HS-5 (cell line): ENCODE data around the gene CLDND1.
"Not testable (repeated sequence)": the region's sequence is repeated elsewhere in the genome, so short reads cannot be mapped to it uniquely, and the experiment has no call there.

Experiments
- DNase-seq: peaks from one replicate; pipeline ENCODE4 v3.0.0-alpha.2; 2012; ENCODE audit warnings: low read depth

The CLDND1 gene

DNA sequence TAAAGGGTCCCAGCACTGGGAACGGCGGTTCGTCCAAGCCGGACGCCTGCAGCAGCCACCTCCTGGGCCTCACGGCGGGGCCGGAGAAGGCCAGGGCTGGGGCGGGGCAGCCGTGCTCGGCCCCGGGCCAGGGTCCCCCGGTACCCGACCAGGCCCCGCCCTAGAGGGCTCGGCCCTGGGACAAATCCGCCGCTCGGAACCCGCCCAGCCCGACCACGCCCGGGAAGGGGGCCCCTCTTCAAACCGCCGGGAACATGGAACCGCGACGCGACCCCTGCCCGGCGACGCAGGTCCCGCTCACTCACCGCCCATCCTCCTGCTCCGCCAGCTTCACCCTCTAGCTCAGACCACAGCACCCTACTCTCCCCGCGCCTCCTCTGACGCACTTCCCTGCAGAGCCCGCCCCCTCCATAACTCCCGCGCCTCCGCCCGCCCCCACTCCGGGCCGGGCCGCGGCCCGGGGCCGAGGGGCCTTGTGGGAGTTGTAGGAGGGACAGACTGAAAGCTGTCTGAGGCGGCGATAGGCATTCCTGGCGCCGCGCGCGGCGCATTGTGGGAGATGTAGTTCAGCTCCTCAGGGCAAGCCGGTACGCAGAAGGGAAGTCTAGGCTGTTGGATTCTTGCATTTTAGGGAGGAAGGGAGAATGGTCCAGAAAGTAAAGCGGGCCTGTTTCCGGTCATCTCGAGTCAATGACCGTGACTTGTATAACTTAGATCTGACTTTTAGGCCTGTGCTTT, at the start of gene CLDND1:
TSS of gene CLDND1 (minus strand) at position 359 of the 738 bp plus-strand sequence. CDS start 1,478 bp downstream, outside the sequence.
- DNase-seq, result peak; percentile 87

DNA sequence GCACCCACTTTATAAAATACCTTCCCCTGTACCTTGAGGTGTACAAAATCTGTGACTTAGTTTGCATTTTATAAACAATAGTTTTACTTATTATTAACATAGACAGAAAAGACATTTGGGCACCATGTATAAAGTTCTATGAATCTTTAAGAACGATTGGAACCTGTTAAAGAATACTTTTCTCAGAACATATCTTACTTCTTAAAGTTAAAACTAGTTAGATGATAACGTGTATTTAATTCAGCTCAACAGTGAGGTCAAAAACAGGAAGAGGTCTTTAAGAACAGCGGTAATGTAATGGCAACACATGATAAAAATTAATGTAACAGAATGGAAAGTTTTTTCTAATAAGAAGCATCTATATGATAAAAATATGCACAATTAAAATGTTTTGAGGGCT, 45.7 kb upstream of the CLDND1 start:
- DNase-seq, result no peak

DNA sequence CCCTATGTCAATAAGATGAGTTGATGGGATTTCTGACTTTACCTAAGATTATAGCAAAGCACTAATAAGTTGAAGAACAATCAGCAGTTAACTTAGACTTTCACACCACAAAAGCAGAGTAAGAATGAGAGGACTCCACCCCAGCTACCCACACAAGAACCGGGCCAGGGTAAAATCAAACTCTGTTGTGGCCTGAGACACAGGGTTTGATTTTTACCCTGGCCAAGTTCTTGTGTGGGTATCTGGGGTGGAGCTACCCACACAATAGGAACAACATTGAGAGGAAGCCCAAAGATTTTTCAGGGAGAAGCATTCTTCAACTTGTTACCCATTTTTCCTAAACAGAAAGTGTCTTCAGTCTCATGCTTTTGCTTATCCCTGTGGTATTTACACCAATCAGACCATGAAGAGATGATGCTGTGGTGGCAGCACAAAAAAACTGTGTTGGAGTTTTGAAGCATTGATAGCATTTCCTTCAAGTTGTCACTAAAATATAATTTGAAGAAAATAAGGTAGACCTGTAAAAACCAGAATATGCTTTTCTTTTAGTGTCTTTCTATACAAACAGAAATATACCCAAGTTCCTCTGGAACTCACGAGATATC, 45.1 kb upstream of the CLDND1 start:
- DNase-seq, result no peak

DNA sequence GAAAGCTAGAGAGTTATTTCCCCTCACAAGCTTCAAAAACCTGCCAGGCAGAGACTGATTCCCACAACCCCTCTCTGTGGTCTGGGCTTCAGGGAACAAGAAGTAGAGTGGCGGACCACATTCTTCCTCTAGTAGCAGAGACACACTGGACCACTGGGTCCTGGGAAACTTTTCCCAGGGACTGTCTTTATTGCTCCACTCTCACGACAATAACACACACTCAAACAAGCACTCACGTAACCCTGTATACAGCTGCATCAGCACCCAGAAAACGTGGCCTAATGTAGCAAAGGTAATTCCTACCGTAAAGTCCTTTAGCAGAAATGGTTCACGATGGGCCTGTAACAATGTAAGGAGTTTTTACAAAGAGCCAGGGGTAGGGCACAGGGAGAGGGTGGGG, 43.1 kb upstream of the CLDND1 start:
- DNase-seq, result no peak

GRCh38 chr3:98565237-98565643, 42.5 kb upstream of the CLDND1 start:
- no peak for DNase-seq

DNA sequence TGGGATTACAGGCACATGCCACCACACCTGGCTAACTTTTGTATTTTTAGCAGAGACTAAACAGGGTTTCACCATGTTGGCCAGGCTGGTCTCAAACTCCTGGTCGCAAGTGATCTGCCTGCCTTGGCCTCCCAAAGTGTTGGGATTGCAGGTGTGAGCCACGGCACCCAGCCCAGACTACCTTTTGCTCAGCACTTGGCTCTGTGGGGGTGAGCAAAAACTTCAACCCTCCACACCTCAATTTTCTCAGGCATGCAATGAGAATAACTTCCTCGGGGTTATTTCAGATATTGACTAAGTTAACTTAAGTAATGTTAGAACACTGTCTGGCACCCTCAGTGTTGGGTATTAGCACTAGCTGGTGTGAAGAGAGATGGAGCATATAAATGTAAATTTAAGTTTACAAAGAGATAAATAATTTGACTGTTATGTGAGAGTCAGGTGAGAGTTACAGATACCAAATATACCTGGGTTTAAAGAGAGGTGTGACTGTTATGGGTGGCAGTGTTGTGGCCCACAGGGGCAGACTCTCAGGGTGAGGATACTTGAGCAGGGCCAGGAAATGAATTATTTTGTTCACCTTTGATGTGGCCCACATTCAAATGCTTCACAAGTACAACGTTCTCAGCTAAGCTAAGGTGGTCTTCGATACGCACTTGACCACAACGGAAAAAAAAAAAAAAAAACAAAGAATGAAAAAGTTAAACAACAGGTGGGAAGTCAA, 41.7 kb upstream of the CLDND1 start:
- DNase-seq, result no peak

GRCh38 chr3:98563661-98564281, 41.1 kb upstream of the CLDND1 start:
- peak; percentile 72 for DNase-seq

- no peak for DNase-seq
Observed at GRCh38 chr3:98561727-98562521, 39.2 kb upstream of the CLDND1 start.

DNA sequence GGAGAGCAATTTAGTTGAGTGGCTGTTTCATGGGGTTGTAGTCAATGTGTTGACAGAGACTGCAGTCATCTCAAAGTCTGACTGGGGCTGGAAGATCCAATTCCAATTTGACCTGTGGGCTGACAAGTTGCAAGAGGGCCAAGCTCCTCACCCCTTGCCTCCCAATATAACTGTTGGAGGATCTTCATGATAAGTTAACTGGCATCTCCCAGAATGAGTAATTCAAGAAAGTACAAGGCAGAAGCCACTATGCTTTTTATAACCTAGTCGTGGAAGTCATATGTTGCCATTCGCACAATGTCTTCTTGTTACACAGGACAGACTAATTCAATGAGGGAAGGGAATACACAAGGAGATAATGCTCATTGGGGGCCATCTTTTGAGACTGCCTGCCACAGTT, 38.2 kb upstream of the CLDND1 start:
- no peak for DNase-seq

- not testable (repeated sequence) for DNase-seq
Observed at GRCh38 chr3:98559769-98560168, 37.1 kb upstream of the CLDND1 start.

DNA sequence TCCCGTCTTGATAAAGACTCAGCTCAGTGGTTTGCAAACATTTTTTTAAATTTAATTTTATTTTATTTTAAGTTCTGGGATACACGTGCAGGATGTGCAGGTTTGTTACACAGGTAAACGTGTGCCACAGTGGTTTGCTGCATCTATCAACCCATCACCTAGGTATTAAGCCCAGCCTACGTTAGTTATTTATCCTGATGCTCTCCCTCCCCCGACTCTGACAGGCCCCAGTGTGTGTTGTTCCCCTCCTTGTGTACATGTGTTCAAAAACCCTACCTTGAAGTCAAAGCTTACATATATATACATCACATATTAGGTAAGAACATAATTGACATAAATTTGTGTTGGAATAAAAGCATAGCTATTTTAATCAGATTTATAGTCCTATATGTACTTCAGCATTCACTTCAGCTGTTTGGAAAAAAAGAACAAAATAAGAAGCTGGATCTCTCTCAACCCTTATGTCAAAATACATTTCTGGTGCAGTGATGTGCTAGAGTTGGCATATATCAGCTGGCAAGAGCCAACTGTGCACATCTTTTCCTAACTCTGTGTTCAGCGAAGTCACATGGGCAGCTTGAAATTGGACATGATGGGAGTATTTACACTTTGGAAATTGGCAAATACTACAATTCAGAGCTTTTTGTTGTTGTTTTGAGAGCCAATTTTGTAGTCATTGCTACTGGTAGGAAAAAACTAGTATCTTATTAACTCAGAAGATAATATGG, 35.6 kb upstream of the CLDND1 start:
- DNase-seq, result no peak

DNA sequence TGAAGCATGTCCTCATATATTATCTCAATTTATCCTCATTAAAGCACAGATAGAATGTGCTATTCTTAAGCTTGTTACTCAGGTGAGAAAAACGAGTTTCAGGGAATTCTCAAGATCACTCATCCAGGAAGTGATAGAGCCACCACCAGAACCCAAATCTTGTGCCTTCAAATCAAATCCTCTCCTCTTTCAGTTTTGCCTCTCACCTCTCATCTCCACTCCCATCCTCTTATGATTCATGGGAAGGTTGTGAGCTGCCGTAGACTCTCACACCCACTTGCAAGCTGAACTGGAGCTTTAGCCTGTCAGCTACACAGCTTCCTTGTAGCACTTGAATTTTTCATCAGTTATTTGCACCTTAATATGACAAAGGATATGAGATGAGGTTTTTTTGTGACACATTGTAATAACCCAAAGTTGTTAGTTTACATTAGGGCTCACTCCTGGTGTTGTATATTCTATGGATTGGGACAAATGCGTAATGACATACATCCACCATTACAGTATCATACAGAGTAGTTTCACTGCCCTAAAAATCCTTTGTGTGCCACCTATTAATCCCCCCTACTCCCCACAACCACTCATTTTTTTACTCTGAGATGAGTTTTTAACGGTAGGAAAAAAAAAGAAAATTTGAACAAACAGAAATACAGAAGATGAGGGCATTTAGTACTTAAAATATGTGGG, 34.8 kb upstream of the CLDND1 start:
- DNase-seq, result no peak

- no peak for DNase-seq
Observed at GRCh38 chr3:98556164-98557130, 33.7 kb upstream of the CLDND1 start.

- no peak for DNase-seq
Observed at GRCh38 chr3:98555025-98555379, 32.3 kb upstream of the CLDND1 start.

GRCh38 chr3:98554580-98554979, 31.9 kb upstream of the CLDND1 start:
- DNase-seq, result no peak

DNA sequence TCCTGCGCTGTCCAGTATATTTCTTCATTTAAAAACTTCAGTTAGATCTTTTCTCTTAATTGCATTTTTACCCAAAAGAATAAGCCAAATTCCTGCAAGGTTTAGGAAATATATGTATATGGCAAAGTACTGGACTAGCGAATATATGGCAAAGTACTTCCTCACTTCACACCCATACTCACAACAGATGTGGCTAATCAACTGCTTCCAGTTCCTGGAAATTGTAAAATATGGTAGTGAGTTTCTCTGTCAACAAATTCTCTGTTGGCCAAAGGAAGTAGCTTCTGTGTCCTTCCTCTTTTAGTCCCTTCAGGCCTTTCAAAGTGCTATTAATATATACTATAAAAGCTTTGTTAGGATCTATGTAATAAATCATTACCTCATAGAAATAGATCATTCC, 31.1 kb upstream of the CLDND1 start:
- no peak for DNase-seq

GRCh38 chr3:98553021-98553563, 30.4 kb upstream of the CLDND1 start:
- no peak for DNase-seq

DNA sequence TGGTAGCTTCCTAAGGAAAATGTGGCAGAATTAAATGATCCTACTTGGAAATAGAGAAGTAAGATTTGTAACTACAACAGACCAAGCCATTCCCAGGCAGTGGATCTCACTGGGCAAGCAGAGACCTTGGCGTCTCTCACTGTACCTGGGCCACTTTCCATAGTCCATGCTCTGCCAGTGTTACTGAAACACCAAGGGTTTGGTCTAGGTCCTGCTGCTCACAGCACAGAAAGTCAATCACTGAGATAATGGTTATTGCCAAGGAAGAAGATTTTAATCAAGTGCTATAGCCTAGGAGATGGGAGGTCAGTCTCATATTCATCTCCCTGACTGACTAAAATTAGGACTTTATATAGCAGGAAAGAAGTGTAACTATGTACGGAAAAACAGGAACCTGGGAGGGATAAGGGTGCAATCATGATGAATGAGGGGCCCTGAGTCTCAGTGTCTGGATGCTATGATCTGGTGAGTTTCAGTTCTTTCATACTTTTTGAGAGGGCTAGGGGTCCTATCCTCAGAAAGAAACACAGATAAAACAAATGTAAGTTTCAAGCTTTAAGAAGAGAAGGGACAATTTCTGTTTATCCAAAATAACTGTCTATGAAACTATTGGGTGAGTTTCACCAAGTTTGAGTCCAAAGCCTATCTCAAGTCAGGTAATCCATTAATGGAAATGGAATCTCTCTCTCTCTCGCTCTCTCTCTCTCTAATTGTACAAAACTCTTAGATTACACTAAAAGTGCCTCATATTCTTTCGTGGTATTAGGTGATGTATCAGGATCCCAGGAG, 29.7 kb upstream of the CLDND1 start:
- no peak for DNase-seq
